NCI-H226 (cell line): ENCODE measurements around the gene PARP16.
A peak's percentile ranks its signal among the peaks of the same experiment; 100 is the strongest.

ENCODE experiments used
- DNase-seq: peaks from one replicate; pipeline ENCODE4 v3.0.0-alpha.2; 2015

PARP16 gene, protein sequence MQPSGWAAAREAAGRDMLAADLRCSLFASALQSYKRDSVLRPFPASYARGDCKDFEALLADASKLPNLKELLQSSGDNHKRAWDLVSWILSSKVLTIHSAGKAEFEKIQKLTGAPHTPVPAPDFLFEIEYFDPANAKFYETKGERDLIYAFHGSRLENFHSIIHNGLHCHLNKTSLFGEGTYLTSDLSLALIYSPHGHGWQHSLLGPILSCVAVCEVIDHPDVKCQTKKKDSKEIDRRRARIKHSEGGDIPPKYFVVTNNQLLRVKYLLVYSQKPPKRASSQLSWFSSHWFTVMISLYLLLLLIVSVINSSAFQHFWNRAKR

DNA sequence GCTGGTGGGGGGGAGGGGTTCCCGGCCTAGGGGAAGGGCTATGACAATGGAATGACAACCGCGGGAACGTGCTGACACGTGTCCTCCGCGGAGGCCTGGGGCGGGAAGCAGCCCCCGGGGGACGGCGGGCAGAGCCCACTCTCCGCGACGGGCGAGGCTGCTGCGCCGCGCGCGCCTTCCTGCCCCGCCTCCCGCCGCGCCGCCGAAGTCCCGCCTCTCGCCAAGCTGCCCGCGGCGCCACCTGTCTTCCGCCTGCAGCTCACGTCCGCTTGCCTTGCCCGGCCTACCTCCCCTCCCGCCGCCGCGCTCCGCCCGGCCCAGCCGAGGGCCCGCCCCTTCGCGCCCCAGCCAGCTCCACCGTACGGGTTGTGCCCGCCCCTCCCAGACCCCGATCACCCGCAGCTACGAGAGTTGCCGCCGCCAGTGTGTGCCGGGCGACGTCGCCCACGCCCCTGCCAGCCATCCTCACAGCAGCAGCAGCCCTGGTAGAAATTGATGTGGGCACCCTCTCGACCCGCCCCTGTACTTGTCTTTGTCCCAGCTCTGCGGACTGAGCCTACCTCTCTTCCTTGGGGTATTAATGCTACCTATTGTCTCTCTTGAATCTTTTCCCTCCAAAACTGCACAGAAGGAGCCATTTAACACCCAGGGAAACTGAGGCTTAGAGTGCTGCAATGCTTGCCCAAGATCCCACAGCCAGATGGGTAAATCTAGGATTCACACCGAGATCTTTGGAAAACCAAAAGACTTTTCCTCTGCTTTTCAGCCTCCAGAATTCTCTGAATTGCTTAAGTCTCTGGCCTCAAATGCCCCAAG, at the start of gene PARP16:
Gene PARP16, minus strand, starts transcription at position 180 of the 816 bp plus-strand sequence. CDS start 457 bp downstream, outside the sequence.
- peak; percentile 90 for DNase-seq

DNA sequence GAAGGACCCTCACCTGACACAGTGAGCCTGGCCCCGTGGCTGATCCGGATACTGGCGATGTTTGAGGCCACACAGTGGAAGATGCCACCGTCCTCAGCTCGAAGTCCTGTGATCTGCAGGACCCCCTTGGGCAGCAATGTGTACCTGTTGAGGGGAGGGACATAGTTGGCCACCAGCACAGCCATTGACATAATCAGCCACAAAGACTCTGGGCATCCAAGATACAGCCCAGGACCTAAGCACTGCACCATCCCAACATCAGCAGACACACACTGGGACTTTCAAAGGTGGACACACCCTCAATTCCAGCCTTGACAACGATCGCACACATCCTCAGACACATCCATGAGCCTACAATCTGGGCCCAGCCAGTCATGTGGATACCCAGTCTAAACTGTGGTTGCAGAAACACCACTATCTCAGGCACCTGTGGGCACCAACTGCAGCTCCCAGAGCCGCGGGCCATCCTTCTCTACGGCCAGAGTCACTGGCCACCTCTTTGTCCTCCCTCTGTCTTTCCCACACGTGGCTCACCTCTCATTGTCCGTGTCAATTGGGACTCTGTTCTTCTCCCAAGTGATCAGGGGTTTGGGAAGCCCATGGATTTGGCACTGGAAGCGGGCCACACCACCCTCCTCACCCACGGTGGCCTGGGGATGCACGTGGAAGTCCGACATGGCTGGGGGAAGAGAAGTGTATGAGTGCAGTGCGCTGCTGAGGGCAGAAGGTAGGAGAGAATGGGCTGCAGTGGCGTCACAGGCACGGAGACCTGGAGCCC, 48.8 kb upstream of the PARP16 start:
- DNase-seq: no peak

DNA sequence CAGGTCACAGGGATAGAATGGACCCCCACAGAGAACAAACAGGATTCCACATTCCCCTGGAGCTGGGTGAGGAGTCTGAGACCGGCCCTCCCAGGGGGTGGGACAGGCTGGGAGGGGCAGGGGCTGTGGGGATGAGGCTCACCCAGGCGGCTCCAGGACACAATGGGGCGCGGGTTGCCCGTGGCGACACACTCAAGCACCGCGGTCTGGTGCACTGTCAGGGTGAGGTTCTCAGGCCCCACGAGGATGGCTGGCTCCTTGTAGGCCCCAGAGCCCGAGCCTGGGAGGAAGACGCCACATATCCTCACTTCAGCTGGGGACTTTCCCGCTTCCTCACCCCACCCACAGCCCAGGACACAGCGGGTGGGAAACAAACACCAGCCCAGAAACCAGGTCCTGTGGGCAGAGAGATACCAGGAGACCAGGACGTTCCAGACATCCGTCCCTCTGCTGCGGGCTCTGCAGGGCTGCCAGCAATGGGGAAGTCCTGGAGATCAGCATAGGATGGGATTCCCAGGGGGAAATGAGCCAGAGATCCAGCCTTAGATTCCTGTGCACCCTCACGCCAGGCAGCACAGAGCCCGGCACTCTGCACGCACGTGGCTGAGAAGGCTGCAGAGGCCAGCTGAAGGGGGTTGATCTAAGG, 48.0 kb upstream of the PARP16 start:
- no peak for DNase-seq

DNA sequence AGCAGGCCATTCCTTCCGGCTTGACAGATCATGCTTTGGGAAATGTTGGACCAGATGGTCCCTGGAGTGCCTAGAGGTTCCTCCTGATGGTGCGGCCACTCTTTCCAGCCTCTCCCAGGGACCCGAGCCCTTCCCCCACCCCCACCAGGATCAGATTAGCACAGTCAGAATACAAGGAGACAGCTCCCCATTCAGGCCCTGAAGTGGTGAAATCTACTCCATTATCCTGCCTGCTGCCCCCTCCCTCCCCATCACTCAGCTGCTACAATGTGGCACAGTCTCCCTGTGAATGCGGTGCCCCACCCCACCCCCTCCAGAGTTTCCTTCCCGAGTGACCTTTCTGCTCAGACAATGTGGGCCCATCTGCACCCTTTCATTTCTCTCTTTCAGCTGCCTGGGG, 47.2 kb upstream of the PARP16 start:
- no peak for DNase-seq

DNA sequence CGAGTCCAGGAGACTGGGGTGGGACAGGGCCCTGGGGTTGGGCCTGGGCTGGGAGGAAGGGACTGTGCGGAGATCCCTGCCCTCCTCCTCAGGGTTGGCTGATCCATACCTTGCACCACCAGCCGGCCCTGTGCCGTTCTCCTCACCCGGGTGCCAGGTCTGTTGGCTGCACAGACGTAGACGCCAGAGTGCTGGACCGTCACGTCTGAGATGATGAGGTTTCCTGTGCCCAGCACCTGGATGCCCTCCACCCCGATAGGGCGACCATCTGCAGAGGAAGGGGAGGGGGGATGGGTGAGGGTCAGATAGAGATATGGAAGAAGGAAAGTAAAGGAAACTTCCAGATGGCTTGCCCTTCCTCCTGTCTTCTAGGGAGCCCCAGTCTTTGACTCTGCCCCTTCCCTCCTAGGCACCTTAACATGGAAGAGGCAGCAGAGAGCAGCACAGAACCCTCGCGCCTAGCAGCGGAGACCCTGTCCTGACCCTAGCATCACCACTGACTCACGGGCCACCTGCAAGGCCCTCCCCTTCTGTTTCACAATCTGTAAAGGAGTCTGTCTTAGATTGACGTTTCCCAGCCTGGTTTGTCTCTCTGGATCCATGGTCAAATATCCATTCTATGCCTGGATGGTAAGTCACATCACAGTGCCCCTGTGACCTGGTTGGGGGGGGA, 46.6 kb upstream of the PARP16 start:
- DNase-seq: no peak

DNA sequence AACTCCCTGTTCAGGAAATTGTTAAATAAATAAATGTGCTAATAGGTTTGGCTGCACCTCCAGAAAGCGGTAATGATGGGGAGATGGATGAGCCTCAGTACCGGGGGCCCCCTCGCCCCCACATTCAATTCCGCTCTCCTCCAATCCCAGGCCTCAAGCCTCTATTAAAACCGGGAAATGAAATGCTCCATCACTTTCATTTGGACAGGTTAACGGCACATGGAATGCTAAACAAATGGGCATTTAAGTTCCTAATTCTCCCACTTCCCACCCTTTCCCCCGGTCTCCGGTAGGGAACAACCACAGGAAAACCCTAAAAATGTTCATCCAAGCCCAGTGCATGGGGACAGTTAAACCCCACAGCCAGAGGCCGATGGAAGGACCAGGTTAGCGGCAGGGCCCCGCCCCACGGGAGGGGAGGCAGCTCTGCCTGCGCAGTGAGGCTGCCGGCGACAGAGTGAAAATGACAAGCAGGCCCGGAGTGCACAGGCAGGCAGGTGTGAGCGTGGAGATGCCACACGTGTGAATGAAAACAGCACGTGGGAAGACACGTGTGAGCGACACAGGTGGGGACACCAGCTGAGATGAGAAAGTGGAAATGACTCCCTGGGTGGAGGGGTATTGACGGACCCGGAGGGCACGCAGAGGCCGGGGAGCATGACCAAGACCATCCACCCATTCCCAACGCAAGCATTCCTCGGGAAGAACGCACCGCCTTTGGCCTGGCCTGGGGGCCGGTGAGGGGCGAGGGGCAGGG, 45.9 kb upstream of the PARP16 start:
- DNase-seq: no peak

DNA sequence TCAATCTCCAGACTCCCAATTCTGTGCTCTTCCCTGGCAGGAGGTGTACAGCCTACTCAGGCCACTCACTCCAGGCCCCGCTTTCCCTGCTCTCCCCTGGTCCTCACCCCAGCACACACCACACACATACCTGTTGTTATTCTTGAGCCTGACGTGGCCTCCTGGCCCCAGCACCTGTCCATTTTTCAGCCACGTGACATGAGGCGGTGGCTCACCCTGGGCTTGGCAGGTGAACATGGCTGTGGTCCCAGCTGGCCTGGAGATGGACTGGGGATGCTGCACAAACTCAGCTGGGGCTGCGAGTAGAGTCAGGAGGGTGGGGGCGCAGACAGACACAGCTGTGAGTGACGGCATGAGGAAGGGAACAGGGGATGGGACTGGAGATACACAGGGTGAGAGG, 45.1 kb upstream of the PARP16 start:
- no peak for DNase-seq

DNA sequence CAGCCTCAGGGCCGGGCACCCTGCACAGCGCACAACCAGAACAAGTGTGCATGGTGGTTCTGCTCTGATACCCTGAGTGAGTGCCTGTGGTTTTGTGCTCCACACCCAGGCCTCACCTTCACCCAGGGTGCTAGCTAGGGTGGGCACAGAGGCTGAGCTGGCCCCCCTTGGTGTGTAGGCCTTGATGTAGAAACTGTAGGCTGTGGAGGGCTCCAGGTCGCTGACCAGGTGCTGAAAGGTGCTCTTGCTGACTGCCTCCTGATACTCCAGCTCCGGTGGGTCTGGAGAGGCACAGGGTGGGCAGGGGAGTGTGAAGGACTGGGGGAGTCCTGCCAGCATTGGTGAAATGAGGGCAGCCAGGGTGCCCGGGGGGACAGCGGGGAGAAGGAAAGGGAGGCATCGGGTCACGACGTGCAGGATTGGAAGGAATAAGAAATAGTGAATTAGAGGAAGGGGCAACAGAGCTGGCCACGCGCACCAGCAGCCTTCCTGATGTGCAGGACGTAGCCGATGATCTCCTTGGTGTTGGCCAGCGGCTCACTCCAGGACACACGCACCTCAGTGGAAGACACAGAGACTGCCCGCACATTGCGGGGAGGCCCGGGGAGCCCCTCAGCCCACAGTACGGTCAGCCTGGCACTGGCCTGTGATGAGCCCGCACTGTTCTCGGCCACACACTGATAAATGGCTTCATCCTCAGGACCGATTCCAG, 44.4 kb upstream of the PARP16 start:
- no peak for DNase-seq

DNA sequence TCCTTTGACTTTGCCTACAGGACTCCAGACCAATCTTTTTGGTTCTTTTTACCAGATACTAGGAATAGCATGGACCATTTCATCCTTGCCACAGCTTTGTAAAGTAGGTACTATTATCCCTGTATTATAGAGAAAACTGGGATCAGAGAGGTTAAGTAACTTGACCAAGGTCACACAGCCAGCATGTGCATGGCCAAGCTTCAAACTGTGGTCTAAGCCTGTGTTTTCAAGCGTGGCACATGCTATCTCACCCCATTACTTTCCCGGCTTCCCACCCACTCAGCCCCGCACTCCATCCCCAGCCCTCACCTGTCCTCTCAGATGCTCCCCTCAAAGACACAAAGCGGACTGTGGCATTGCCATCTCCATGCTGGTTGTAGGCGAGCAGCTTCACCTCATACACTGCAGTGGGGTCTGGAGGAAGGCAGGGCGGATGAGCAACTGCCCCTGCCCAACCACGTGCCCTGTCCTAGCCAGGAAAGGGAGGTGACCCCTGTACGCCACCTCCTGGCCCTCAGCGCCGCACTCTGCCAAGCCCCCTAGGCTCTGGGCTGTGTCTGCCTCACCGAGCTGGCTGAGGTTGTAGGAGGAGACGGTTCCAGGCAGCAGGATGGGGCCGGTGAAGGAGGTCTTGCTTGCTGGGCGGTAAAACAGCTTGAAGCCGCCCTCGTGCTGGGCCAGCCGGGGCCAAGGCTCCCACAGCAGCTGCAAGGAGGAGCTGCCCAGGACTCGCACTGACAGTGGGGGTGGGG, 43.5 kb upstream of the PARP16 start:
- no peak for DNase-seq

DNA sequence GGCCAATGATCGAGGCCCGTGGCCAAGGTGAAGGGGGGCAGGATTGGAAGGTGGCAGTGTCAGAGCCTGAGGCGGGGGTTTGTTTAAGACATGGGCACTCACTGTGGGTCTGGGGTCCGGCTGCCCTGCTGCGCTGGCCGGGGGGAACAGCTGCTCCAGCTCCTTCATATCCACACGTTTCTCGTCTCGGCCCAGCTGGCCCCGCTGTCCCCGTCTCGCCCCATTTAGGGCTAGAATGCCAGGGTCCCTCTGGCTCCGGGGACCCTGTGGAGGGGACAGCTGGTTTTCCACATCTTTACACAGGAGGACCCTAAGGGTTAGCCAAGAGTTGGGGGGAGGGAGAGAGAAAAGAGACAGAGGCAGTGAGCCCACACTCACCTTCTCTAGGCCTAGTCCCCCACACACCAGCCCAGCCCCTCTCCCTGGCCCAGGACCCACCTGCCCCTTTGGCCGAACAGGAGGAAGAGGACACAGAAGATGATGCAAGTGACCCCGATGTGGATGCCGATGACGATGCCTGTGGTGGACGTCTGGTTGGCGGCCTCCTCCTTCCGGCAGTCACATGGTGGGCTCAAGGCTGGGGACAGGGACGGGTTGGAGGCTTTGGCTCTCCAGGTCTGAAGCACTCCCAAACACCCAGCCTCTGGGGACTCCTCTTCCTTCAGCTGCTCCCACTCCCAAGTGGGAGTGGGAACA, 42.8 kb upstream of the PARP16 start:
- no peak for DNase-seq

DNA sequence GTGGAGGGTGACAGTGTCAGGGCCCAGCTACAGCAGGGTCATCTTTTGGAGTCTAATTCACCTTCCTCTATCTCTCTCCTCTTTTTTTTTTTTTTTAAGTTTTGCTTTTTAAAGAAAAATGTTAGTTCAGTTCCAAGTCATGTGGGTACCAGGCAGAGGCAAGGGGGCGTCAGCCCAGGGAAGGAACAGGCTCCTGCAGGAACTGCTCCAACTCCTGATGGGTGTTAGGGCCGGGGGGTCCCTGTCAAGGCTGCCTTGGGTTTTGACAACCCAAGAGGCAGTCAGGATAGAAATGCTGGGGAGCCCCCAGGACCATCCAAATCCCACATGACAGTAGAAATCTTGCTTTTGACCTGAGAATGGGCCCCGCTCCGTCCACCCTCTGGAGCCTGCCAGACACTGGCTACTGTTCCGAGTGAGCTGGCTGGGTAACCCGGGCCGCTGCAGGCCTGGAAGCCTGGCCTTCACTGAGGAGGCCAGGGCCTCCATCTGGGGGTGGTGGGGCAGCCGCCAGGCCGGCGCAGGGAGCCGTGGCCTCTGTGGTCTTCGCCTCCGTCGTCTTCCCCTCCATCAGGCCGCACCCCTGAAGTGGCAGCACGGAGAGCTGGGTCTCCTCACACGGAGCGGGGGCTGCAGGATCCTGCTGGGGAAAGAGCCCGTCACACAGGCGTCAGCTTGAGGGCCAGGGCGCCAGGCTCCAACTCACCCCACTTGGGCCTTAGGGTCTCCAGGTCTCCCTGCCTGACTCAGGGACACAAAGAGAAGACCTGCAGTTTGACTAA, 42.0 kb upstream of the PARP16 start:
- DNase-seq: no peak

DNA sequence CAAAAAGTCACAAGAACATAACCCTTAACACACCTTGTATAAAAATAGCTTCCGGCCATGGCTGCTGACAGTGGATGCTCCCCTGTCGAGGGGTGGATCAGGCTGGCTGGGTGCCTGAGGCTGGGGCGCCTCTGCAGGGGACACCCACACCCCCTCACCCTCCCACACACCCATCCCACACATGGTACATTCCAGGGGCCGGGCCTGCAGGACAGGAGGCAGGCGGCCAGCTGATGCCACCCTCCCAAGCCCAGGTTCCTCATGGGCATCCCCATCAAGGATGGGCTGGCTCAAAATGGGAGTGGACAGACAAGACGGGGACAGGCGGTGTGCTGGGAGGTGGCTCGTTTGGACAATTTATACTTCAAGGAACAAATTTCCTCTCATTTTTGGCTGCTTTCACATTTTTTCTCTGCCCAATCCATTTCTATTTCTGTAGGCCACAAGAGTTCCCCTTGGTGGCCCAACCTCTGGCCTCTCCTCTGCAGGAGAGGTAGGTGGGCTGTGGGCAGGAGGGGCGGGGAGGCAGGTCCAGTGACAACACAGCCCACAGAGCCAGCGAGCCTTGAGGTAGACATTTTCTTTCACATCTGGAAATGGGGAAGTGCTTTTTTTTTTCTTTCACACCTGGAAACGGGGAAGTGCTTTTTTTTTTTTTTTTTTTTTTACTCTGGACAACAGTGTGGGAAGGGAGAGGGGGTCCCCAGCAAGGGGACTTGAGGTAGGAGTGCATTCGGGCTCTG, 41.1 kb upstream of the PARP16 start:
- DNase-seq: no peak

DNA sequence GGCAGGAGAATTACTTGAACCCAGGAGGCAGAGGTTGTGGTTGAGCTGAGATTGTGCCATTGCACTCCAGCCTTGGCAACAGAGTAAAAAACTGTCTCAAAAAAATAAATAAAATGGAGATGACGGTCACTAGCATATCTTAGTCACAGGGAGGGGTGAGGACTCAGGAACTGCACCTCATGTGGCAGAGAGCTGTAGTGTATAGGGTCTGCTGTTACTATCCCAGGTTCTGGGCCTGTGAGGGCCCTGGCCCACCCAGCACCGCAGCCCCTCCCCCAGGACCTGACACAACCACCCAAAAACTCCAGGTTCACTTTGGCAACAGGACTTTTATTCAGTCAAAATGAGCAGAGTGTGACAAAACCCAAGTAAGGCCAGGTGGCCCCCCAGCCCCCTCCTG, 40.1 kb upstream of the PARP16 start:
- DNase-seq: no peak

DNA sequence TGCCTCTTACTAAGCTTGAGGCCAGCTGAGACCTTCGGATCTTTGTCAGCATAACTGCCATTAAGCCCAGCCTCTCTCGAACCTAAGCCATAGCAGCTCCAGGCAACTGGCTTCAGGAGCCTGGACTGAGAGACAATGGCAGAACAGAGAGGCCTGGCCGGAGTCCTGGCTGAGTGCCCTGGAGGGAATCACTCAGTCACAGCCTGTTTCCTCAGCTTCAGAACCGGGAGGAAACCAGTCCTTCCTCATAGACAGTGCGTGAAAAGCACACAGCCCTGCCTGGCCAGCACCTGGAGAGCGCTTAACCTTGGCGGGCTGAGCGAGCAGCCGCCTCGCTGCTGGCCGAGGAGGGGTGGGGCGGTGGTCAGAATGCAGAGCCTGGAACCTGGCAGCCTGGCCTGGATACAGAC, 39.4 kb upstream of the PARP16 start:
- DNase-seq: no peak

DNA sequence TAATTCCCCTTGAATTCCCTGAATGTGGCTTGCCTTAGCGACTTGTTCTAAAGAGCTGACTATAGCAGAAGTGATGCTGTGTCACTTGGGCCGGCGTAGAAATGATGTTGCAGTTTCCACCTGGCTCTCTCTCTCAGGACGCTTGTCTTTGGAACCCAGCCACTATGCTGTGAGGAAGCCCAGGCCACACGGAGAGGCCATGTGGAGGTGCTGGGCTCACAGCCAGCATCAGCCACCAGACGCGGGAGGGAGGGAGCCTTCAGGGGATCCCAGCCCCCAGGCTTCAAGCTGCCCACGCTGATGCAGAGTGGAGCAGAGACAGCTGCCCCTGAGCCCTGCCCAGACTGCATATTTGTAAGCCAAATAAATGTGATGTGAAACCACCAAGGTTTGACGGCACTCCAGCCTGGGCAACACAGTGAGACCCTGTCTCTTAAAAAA, 36.4 kb upstream of the PARP16 start:
- no peak for DNase-seq

DNA sequence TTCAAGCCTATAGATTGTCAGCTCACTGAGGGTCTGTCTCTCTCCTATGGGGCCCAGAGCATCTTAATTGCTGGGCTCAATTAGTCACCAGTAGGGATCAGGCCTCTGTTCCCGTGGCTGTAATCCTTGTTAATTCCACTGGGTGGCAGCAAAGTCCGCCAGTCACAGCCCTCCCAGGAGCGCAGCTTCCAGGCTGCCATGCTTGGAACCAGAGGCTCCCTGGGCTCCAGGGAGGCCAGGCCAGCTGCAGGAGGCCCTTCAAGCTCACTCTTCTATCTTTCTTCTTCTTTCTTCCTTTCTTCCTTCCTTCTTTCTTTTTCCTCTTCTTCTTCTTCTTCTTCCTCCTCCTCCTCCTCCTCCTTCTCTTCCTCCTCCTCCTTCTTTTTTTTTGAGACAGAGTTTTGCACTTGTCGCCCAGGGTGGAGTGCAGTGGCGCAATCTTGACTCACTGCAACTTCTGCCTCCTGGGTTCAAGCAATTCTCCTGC, 32.2 kb upstream of the PARP16 start:
- DNase-seq: peak; percentile 64

DNA sequence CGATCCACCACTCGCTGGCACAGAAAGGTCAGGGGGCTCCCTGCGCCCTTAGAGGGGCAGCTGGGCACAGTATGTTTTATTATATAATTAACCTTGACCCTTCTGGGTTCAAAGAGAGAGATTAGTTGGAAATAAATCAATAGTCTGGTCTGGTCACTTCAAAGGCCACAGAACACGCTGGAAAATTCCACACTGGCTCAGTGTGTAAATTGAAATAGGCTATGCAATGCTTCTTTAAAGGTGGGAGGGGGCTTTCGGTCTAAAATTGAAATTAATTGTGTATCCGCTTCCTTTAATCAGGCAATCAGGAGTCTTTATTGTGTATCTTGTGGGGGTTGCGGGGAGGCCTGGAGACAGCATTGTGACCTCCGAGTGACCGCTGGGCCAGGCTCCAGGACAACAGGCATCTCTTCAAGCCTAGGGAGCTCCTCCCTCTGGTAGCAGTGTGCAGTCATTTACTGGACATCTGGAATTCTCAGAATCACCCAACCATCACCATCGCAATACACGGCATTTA, 25.8 kb upstream of the PARP16 start:
- no peak for DNase-seq

DNA sequence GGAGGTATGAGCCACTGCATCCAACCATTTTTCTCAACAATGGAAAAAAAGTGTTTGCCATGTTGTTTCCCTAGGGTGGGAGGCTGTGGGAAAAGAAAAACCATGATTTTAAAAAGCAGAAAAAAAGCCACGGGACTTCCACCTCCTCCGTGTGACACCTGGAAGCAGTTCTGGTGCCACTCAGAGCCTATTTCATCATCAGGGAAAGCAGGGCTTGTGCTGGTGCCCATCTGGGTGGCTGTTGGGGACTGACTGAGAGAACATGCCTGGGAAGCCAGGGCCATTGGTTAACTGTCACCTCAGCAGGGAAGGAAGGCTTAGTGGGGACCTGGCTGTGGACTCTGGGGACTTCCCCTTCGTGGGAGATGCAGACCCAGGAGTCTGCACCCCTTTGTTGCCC, 25.1 kb upstream of the PARP16 start:
- no peak for DNase-seq
